SK-N-MC (cell line): ENCODE measurements around the gene DLX6.
"Not testable (repeated sequence)": the region's sequence is repeated elsewhere in the genome, so short reads cannot be mapped to it uniquely, and the experiment has no call there.

Experiments
- DNase-seq: peaks from one replicate; pipeline ENCODE4 v3.0.0-alpha.2; 2011; ENCODE audit warnings: low read depth, low spot score
- H3K27ac ChIP-seq: fragments of 200-600 bp; sonication (generic); 2 replicates; pipeline ENCODE4 v1.5.1; 2016; ENCODE audit warnings: mixed run types
- H3K36me3 ChIP-seq: fragments of 200-600 bp; sonication (generic); 2 replicates; pipeline ENCODE4 v1.6.1; 2017; ENCODE audit warnings: antibody characterized with exemption, low read length, mixed read lengths; ENCODE audit not compliant: insufficient read depth
- H3K4me3 ChIP-seq: fragments of 200-600 bp; sonication (generic); 2 replicates; pipeline ENCODE4 v1.5.1; 2016
- H3K9ac ChIP-seq: fragments of 200-600 bp; sonication (generic); 2 replicates; pipeline ENCODE4 v1.8.0; 2017; ENCODE audit warnings: mixed run types, mixed read lengths; ENCODE audit not compliant: insufficient read length
- H3K9me3 ChIP-seq: fragments of 200-600 bp; sonication (generic); 2 replicates; pipeline ENCODE4 v1.6.1; 2017; ENCODE audit warnings: low read depth, mild to moderate bottlenecking, antibody characterized with exemption, low read length, moderate library complexity, mixed read lengths
- EZH2 ChIP-seq: fragments of 200-600 bp; sonication (generic); IDR thresholded peaks from one replicate; pipeline ENCODE4 v1.6.1; 2017; ENCODE audit warnings: antibody characterized with exemption
- FOXP2 ChIP-seq: optimal IDR thresholded peaks from 2 replicates; pipeline ENCODE3; 2011; ENCODE audit warnings: mild to moderate bottlenecking, moderate library complexity; ENCODE audit not compliant: insufficient read depth; ENCODE audit errors: extremely low read length, control extremely low read depth
- POLR2AphosphoS5 ChIP-seq: IDR thresholded peaks from 2 replicates; pipeline ENCODE4 v1.6.1; 2012; ENCODE audit warnings: mild to moderate bottlenecking, low read depth, low read length, borderline replicate concordance

Gene DLX6

GRCh38 chr7:97022491-97023306 lies 17.3 kb downstream of the DLX6 start:
- TF ChIP-seq POLR2AphosphoS5, result no peak
- TF ChIP-seq FOXP2, result no peak
- TF ChIP-seq EZH2, result no peak
- Histone ChIP-seq H3K9ac (no peak overlapping the region), H3K36me3 (no peaks in the 10 kb centered on the region; the same call in 1 of the 2 replicates), H3K27ac (no peak overlapping the region), H3K9me3 (no peaks in the 10 kb centered on the region), H3K4me3 (peak overlapping the region; percentile 93)
- DNase-seq, result no peak

GRCh38 chr7:97024209-97025129 lies 19.1 kb downstream of the DLX6 start, which contains the start of gene DLX5:
Gene DLX5, minus strand, starts transcription at chr7:97024831. Its CDS starts 208 bp downstream, at chr7:97024623.
- TF ChIP-seq FOXP2, result no peak
- TF ChIP-seq EZH2, result no peak
- TF ChIP-seq POLR2AphosphoS5, result no peak
- Histone ChIP-seq H3K9me3 (no peaks in the 10 kb centered on the region), H3K27ac (no peak within 1 kb of the TSS), H3K9ac (peak within 1 kb of the TSS; percentile 75), H3K36me3 (no peaks in the 10 kb centered on the region; the same call in 1 of the 2 replicates), H3K4me3 (peak within 1 kb of the TSS; percentile 93)
- no peak for DNase-seq

GRCh38 chr7:97025130-97025499 lies 19.8 kb downstream of the DLX6 start:
- DNase-seq, result no peak
- no peak overlapping the region for H3K9ac ChIP-seq
- peak overlapping the region; percentile 93 for H3K4me3 ChIP-seq
- TF ChIP-seq POLR2AphosphoS5 (no peak), EZH2 (no peak), FOXP2 (no peak)
- H3K36me3 ChIP-seq, result no peaks in the 10 kb centered on the region; the same call in 1 of the 2 replicates
- no peak overlapping the region for H3K27ac ChIP-seq
- no peaks in the 10 kb centered on the region for H3K9me3 ChIP-seq

GRCh38 chr7:97025983-97026714 lies 20.8 kb downstream of the DLX6 start:
- H3K9ac ChIP-seq, result no peak overlapping the region
- no peaks in the 10 kb centered on the region; the same call in 1 of the 2 replicates for H3K36me3 ChIP-seq
- no peaks in the 10 kb centered on the region for H3K9me3 ChIP-seq
- H3K4me3 ChIP-seq, result no peak overlapping the region
- no peak overlapping the region for H3K27ac ChIP-seq
- DNase-seq, result no peak
- no peak for TF ChIP-seq EZH2
- TF ChIP-seq FOXP2, result no peak
- TF ChIP-seq POLR2AphosphoS5, result no peak

- H3K9ac ChIP-seq, result no peak overlapping the region
- no peak for TF ChIP-seq FOXP2
These were observed 21.5 kb downstream of the DLX6 start for GRCh38 chr7:97026715-97027426.

GRCh38 chr7:97027427-97028234 lies 22.3 kb downstream of the DLX6 start:
- Histone ChIP-seq H3K27ac (no peak overlapping the region), H3K4me3 (peak overlapping the region; percentile 62)
- peak; percentile 66 for DNase-seq

More at GRCh38 chr7:97026715-97027426, 21.5 kb downstream of the DLX6 start:
- no peak for DNase-seq
- H3K27ac ChIP-seq, result no peak overlapping the region
- H3K4me3 ChIP-seq, result peak overlapping the region; percentile 62
- H3K9me3 ChIP-seq, result no peaks in the 10 kb centered on the region
- no peaks in the 10 kb centered on the region; the same call in 1 of the 2 replicates for H3K36me3 ChIP-seq

GRCh38 chr7:97034213-97034852 lies 29.0 kb downstream of the DLX6 start:
- not testable (repeated sequence) for DNase-seq, H3K27ac ChIP-seq, H3K9me3 ChIP-seq, H3K36me3 ChIP-seq, H3K4me3 ChIP-seq, H3K9ac ChIP-seq

More at GRCh38 chr7:97027427-97028234, 22.3 kb downstream of the DLX6 start:
- Histone ChIP-seq H3K36me3 (no peaks in the 10 kb centered on the region), H3K9me3 (no peaks in the 10 kb centered on the region), H3K9ac (no peak overlapping the region)
- no peak for TF ChIP-seq EZH2
- TF ChIP-seq POLR2AphosphoS5, result no peak
- no peak for TF ChIP-seq FOXP2
